Activated CD4-positive, alpha-beta T cell treated with anti-CD3 and anti-CD28 coated beads for 36 hours (primary cell): Measurements from ENCODE around the gene CD151. TPM values are rescaled to one million over a fixed set of nuclear protein-coding genes. Genes with fewer than 3 reads are reported as not detected.

Experiments used
- ATAC-seq: fragments of 200-7000 bp; cut with Tn5 transposase; one replicate; pipeline ENCODE4 v1.10.0; 2021; ENCODE audit warnings: mild to moderate bottlenecking, moderate library complexity
- CTCF ChIA-PET: fragments of 350-600 bp; sonication (Branson Sonifier 250); formaldehyde crosslinking; loops from one replicate; lab custom pipeline; 2021; ENCODE audit warnings: antibody characterized with exemption; lab: Charles Lee
- POLR2A ChIA-PET: fragments of 350-600 bp; sonication (Branson Sonifier 250); formaldehyde crosslinking; loops from one replicate; lab custom pipeline; 2021; ENCODE audit warnings: antibody characterized with exemption, inconsistent platforms; lab: Charles Lee
- DNase-seq: peaks from one replicate; pipeline ENCODE4 v3.0.0-alpha.2; 2020
- H3K27ac Mint-ChIP-seq: one replicate; pipeline ENCODE4 v1.8.0; 2021; ENCODE audit warnings: mixed read lengths
- H3K27me3 Mint-ChIP-seq: one replicate; pipeline ENCODE4 v1.8.0; 2021; ENCODE audit warnings: mixed read lengths
- H3K36me3 Mint-ChIP-seq: one replicate; pipeline ENCODE4 v1.8.0; 2021; ENCODE audit warnings: low read depth, mixed read lengths
- H3K4me1 Mint-ChIP-seq: one replicate; pipeline ENCODE4 v1.8.0; 2021; ENCODE audit warnings: mixed read lengths
- H3K4me3 Mint-ChIP-seq: one replicate; pipeline ENCODE4 v1.8.0; 2021; ENCODE audit warnings: mild to moderate bottlenecking, moderate library complexity, mixed read lengths
- H3K9me3 Mint-ChIP-seq: one replicate; pipeline ENCODE4 v1.8.0; 2021; ENCODE audit warnings: low read depth, mixed read lengths
- intact Hi-C, 2 experiments: fragments of 100-400 bp; cut with DNase I in 1 of 2; cut with micrococcal nuclease in 1 of 2; formaldehyde crosslinking; loops; one replicate each; pipeline versions ENCODE4 v1.14.2 to v1.15.1; 2022 to 2024; cut with DNase I, micrococcal nuclease
- total RNA-seq, 2 experiments: library from RNA; stranded (reverse); gene quantifications; one replicate each; pipeline ENCODE4 v1.2.3, GENCODE V29; 2021

CD151 gene
- total RNA-seq, 2 experiments from 2014 or later, result 36.8 to 38.6 TPM

DNA sequence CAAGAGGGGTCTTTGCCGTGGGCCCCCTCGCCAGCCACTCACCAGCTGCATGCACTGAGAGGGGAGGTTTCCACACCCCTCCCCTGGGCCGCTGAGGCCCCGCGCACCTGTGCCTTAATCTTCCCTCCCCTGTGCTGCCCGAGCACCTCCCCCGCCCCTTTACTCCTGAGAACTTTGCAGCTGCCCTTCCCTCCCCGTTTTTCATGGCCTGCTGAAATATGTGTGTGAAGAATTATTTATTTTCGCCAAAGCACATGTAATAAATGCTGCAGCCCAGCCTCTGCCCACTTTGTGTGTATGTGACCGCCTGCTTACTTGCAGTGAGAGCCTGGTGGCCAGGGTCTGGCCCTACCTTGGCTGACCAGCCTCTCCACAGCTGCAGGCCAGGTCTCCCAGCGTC is 7.8 kb upstream of the CD151 start:
- ChIA-PET CTCF (interaction anchor here (0.9 kb wide), 1 partner anchor 18 kb away, joined by 3 read pairs; the partner anchor contains the start of gene TSPAN4), POLR2A (no interaction called here)
- Mint-ChIP-seq H3K27ac (no peak overlapping the region), H3K4me3 (no peak overlapping the region), H3K27me3 (peaks cover 22% of the 10 kb centered on the region), H3K4me1 (peaks cover 28% of the 10 kb centered on the region), H3K36me3 (peaks cover 10% of the 10 kb centered on the region), H3K9me3 (no peaks in the 10 kb centered on the region)
- ATAC-seq (no peak), DNase-seq (no peak)
- intact Hi-C loops, result no loop called here

- H3K4me1 Mint-ChIP-seq, result peaks cover 26% of the 10 kb centered on the region
- H3K27ac Mint-ChIP-seq, result no peak overlapping the region
- ChIA-PET POLR2A (no interaction called here), CTCF (interaction anchor here (0.9 kb wide), 1 partner anchor 18 kb away, joined by 3 read pairs; the partner anchor contains the start of gene TSPAN4)
- no peak overlapping the region for H3K4me3 Mint-ChIP-seq
- DNase-seq (no peak), ATAC-seq (no peak)
- H3K9me3 Mint-ChIP-seq, result no peaks in the 10 kb centered on the region
- H3K27me3 Mint-ChIP-seq, result peaks cover 24% of the 10 kb centered on the region
- H3K36me3 Mint-ChIP-seq, result peaks cover 10% of the 10 kb centered on the region
- intact Hi-C loops, result no loop called here
These were observed 7.2 kb upstream of the CD151 start for GRCh38 chr11:825366-826226.

GRCh38 chr11:826227-826621 is 6.5 kb upstream of the CD151 start:
- Mint-ChIP-seq H3K9me3 (no peaks in the 10 kb centered on the region), H3K27ac (no peak overlapping the region), H3K4me1 (peaks cover 24% of the 10 kb centered on the region), H3K4me3 (peak overlapping the region; percentile 55), H3K27me3 (peaks cover 27% of the 10 kb centered on the region), H3K36me3 (peaks cover 10% of the 10 kb centered on the region)
- ATAC-seq, result no peak
- POLR2A ChIA-PET, result no interaction called here
- no peak for DNase-seq
- intact Hi-C loops, result no loop called here
- CTCF ChIA-PET, result no interaction called here

- H3K27me3 Mint-ChIP-seq, result peaks cover 33% of the 10 kb centered on the region
- ATAC-seq (peak; percentile 4), DNase-seq (no peak)
- CTCF ChIA-PET, result no interaction called here
- peak overlapping the region; percentile 55 for H3K4me3 Mint-ChIP-seq
- intact Hi-C loops, result no loop called here
- H3K27ac Mint-ChIP-seq, result no peak overlapping the region
- POLR2A ChIA-PET, result no interaction called here
- peaks cover 28% of the 10 kb centered on the region for H3K4me1 Mint-ChIP-seq
- H3K36me3 Mint-ChIP-seq, result peaks cover 10% of the 10 kb centered on the region
- no peaks in the 10 kb centered on the region for H3K9me3 Mint-ChIP-seq
These were observed 6.0 kb upstream of the CD151 start for GRCh38 chr11:826836-827145.

DNA sequence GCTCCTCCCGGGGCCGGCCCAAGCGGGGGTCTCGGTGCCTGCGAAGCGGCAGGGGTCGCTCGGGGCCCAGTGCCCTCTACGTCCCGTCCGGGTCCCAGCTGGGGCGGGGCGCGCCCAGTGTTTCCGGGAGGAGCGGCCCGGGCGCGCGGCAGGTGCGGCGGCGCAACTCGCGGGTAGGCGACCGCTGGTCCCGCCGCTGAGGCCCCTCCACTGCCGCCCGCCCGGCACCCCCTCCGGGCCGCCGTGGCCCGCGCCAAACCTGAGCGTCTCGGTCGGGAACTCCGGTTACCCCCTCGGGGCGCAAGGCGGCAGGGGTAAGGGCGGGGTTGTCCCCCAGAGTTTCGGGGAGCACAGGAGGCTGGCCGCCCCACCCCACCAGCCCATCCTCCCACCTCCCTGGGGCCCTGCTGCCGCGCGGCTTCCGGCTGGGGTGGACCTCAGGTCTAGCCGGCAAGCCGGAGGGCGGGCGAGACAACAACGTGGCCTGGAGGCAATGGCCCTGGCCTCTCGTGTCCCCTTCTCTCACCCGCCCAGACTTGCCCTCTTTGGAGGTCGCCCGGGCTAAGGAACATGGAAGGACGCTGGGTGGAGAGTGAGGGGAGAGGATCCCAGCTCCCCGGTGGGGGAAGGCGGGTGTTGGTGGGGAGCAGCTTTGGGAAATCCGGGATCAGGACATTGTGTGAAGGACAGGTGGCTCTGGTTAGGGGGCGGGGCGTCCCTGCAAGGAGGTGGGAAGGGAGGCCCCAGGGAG is 5.4 kb upstream of the CD151 start:
- Mint-ChIP-seq H3K27me3 (peaks cover 34% of the 10 kb centered on the region), H3K27ac (no peak overlapping the region), H3K36me3 (peaks cover 10% of the 10 kb centered on the region), H3K4me1 (peaks cover 30% of the 10 kb centered on the region), H3K9me3 (no peaks in the 10 kb centered on the region), H3K4me3 (peak overlapping the region; percentile 21)
- no peak for DNase-seq
- intact Hi-C loops, result no loop called here
- POLR2A ChIA-PET, result interaction anchor here (0.7 kb wide), 1 partner anchor 8 kb away, joined by 3 read pairs; no protein-coding TSS in a partner anchor
- ATAC-seq, result peak; percentile 5
- CTCF ChIA-PET, result no interaction called here

DNA sequence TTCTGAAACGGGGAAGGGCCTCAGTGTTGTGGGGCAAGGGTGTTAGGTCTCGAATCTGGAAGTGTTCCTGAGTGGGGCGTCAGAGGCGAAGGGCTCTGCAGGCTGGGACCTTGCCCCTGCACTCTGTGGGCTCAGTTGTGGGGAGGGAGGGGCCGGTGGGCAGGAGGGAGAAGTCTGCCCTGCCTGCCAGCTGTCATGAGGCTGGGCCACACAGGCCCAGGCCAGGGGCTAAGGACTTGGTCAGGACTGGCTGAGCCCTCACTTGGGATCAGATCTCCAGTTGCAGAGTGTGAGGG is 4.9 kb upstream of the CD151 start, which contains the start of gene CRACR2B:
Gene CRACR2B, plus strand, starts transcription at position 23 of the 296 bp plus-strand sequence. CDS start 689 bp downstream, outside the sequence.
- ATAC-seq, result no peak
- DNase-seq, result no peak
- POLR2A ChIA-PET, result interaction anchor here (0.7 kb wide), 1 partner anchor 9 kb away, joined by 3 read pairs; no protein-coding TSS in a partner anchor
- intact Hi-C loops, result no loop called here
- H3K4me1 Mint-ChIP-seq, result peaks cover 30% of the 10 kb centered on the region
- H3K36me3 Mint-ChIP-seq, result peaks cover 10% of the 10 kb centered on the region
- no peak within 1 kb of the TSS for H3K27ac Mint-ChIP-seq
- peaks cover 34% of the 10 kb centered on the region for H3K27me3 Mint-ChIP-seq
- peak within 1 kb of the TSS; percentile 21 for H3K4me3 Mint-ChIP-seq
- CTCF ChIA-PET, result no interaction called here
- H3K9me3 Mint-ChIP-seq, result no peaks in the 10 kb centered on the region

DNA sequence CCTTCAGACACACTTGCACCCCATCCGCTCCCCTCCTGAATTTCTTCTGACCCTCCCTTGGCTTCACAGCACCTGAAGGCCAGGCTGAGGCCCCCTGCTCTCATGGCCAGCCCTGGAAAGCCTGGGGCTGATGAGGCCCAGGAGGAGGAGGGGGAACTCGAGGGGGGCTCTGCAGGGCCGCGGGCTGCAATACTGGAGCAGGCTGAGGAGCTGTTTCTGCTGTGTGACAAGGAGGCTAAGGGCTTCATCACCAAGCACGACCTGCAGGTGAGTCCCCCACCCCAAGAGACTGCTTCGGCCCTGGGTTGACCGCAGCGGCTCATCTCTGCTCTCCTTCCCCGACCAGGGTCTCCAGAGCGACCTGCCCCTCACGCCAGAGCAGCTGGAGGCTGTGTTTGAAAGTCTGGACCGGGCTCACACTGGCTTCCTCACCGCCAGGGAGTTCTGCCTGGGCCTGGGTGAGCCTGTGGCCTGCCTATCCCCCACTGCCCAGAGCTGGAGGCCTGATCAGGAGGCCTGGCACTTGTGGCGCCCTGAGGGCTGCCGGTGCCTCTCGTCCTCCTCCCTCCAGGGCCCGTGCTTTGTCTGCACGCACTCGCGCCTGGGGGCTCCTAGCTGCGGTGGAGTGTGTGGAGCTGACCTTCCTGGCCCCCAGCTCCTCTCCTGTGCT is 4.1 kb upstream of the CD151 start:
- ATAC-seq (no peak), DNase-seq (no peak)
- ChIA-PET CTCF (interaction anchor here (0.6 to 1.4 kb wide), 2 partner anchors 20 to 30 kb away, joined by 3 to 5 read pairs; no protein-coding TSS in a partner anchor), POLR2A (interaction anchor here (0.5 kb wide), 1 partner anchor 53 kb away, joined by 3 read pairs; no protein-coding TSS in a partner anchor)
- Mint-ChIP-seq H3K4me1 (peaks cover 31% of the 10 kb centered on the region), H3K27ac (no peak overlapping the region), H3K27me3 (peaks cover 34% of the 10 kb centered on the region), H3K9me3 (no peaks in the 10 kb centered on the region), H3K36me3 (peaks cover 8% of the 10 kb centered on the region), H3K4me3 (no peak overlapping the region)
- intact Hi-C loops, result no loop called here

DNA sequence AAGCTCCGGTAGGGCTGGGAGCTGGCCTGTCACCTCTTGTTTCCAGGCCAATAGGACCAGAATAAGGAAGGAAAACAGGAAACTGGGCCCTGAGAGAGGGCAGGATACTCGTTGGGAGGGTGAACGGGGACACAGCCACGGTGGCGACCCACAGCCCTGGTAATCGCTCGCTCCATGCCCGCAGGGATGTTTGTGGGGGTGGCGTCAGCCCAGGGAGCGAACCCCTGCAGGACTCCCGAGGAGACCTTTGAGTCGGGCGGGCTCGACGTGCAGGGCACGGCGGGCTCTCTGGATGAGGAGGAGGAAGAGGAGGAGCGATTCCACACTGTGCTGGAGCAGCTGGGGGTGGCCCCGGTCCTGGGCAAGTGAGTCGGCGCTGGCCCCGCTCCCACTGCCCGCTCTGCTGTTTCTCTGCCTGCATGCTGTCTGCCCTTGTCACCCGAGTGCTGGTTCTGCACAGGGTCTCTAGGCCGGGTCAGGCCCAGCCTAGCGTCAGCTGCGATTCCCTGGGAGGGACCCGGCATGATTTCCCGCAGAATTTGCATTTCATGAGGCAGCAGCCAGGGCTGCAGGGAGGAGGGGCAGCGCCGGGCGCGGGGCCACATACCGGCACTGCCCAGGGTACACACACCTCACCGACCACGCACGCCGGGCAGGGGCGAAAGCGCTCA is 3.4 kb upstream of the CD151 start:
- peaks cover 38% of the 10 kb centered on the region for H3K4me1 Mint-ChIP-seq
- ATAC-seq (no peak), DNase-seq (no peak)
- POLR2A ChIA-PET, result interaction anchor here (0.9 kb wide), 1 partner anchor 8 kb away, joined by 3 read pairs; no protein-coding TSS in a partner anchor
- H3K27ac Mint-ChIP-seq, result no peak overlapping the region
- H3K4me3 Mint-ChIP-seq, result no peak overlapping the region
- intact Hi-C loops, result no loop called here
- no peaks in the 10 kb centered on the region for H3K9me3 Mint-ChIP-seq
- peaks cover 34% of the 10 kb centered on the region for H3K27me3 Mint-ChIP-seq
- peaks cover 6% of the 10 kb centered on the region for H3K36me3 Mint-ChIP-seq
- CTCF ChIA-PET, result interaction anchor here (0.6 to 1.6 kb wide), 3 partner anchors 12 to 30 kb away, joined by 3 to 5 read pairs (median 5); no protein-coding TSS in a partner anchor

DNA sequence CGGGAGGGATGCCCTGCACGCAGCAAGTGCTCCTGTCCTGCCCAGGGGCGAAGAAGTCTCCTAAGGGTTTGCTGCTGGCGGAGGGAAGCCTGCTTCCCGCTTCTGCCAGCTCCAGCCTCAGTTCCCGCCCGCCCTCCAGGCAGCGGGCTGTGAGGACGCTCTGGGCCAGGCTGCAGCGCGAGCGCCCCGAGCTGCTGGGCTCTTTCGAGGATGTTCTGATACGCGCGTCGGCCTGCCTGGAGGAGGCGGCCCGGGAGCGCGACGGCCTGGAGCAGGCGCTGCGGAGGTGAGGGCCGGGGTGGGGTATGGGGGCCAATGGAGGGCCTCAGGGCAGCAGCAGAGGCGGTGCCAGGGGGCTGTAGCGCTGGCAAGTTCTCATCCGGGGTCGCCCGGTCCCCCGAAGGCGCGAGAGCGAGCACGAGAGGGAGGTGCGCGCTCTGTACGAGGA is 2.9 kb upstream of the CD151 start:
- intact Hi-C loops, result loop anchor here in 1 of 2 experiments (1.0 to 5.0 kb wide), 2 partner anchors 10 to 432 kb away; no protein-coding TSS in a partner anchor
- Mint-ChIP-seq H3K27me3 (peaks cover 34% of the 10 kb centered on the region), H3K9me3 (no peaks in the 10 kb centered on the region), H3K36me3 (peaks cover 3% of the 10 kb centered on the region), H3K27ac (no peak overlapping the region), H3K4me3 (no peak overlapping the region), H3K4me1 (peaks cover 38% of the 10 kb centered on the region)
- ChIA-PET CTCF (interaction anchor here (1.6 kb wide), 1 partner anchor 11 kb away, joined by 5 read pairs; no protein-coding TSS in a partner anchor), POLR2A (interaction anchor here (0.9 kb wide), 1 partner anchor 8 kb away, joined by 3 read pairs; no protein-coding TSS in a partner anchor)
- DNase-seq (no peak), ATAC-seq (no peak)

DNA sequence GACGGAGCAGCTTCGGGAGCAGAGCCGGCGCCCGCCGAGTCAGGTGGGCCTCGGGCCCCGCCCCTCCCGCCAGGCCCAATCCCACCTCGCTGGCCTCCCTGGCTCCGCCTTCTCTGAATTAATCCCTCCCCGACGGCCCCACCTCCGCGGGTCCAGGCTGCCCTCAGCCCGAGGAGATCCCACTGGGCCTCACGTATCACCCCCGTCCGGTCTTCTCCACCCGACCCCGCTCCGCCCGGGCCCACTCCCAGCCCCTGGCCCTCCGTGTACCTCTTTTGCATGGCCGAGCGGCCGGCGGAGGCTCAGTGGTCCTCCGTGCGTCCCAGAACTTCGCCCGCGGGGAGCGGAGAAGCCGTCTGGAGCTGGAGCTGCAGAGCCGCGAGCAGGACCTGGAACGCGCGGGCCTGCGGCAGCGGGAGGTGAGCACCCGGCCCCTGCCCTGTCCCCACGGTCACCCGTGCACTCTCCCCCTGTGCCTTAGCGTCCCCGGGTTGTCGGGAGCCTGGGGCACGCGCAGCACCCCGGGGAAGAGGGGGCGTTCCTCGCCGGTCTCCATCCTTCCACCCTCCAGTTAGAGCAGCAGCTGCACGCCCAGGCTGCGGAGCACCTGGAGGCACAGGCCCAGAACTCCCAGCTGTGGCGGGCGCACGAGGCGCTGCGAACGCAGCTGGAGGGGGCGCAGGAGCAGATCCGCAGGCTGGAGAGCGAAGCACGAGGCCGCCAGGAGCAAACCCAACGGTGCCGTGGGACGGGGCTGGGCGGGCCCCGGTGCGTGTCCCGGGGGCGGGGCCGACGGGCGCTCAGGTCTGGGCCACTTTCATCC is 2.2 kb upstream of the CD151 start:
- peaks cover 34% of the 10 kb centered on the region for H3K27me3 Mint-ChIP-seq
- peak; percentile 50 for ATAC-seq
- DNase-seq, result peak; percentile 75
- H3K36me3 Mint-ChIP-seq, result no peaks in the 10 kb centered on the region
- peaks cover 41% of the 10 kb centered on the region for H3K4me1 Mint-ChIP-seq
- intact Hi-C loops, result loop anchor here in 1 of 2 experiments (1.0 to 5.0 kb wide), 2 partner anchors 10 to 432 kb away; no protein-coding TSS in a partner anchor
- H3K9me3 Mint-ChIP-seq, result no peaks in the 10 kb centered on the region
- H3K27ac Mint-ChIP-seq, result no peak overlapping the region
- CTCF ChIA-PET, result interaction anchor here (1.6 kb wide), 1 partner anchor 11 kb away, joined by 5 read pairs; no protein-coding TSS in a partner anchor
- POLR2A ChIA-PET, result interaction anchor here (0.9 to 3.6 kb wide), 2 partner anchors 9 to 11 kb away, joined by 3 to 17 read pairs; partner anchors contain the start of gene PNPLA2
- H3K4me3 Mint-ChIP-seq, result no peak overlapping the region
